Measurements from ENCODE around the gene ARMC3.

The ARMC3 gene

GRCh38 chr10:22977751-22978150 is 49.9 kb downstream of the ARMC3 start:
- no peak for TF ChIP-seq CTCF (IDR thresholded peaks at IDR 0.05; ENCODE audit: low read depth, low read length, missing control alignments)
- H3K27ac ChIP-seq, result no peak overlapping the region

GRCh38 chr10:22978287-22978686 is 50.4 kb downstream of the ARMC3 start:
- H3K27me3 ChIP-seq (replicated peaks), result no peaks in the 10 kb centered on the region
- no peaks in the 10 kb centered on the region for H3K36me3 ChIP-seq (replicated peaks)
- TF ChIP-seq CTCF (IDR thresholded peaks at IDR 0.05; ENCODE audit: low read depth, low read length, missing control alignments), result no peak
- H3K4me3 ChIP-seq (ENCODE audit: low read depth, low read length), result no peak overlapping the region
- no peak for DNase-seq
- in situ Hi-C loops (cut with HindIII; ENCODE audit: low pct_ligation_motif_present, low sequenced_read_pairs), result loop anchor here (25.0 kb wide), 1 partner anchor 266 kb away; the partner anchor contains the start of gene PIP4K2A
- no peak overlapping the region for H3K27ac ChIP-seq

More at GRCh38 chr10:22977751-22978150, 49.9 kb downstream of the ARMC3 start:
- H3K4me3 ChIP-seq (ENCODE audit: low read depth, low read length), result no peak overlapping the region
- no peaks in the 10 kb centered on the region for H3K36me3 ChIP-seq (replicated peaks)
- in situ Hi-C loops (cut with HindIII; ENCODE audit: low pct_ligation_motif_present, low sequenced_read_pairs), result loop anchor here (25.0 kb wide), 1 partner anchor 265 kb away; the partner anchor contains the start of gene PIP4K2A
- DNase-seq, result no peak
- H3K27me3 ChIP-seq (replicated peaks), result no peaks in the 10 kb centered on the region

GRCh38 chr10:22978918-22979317 is 51.1 kb downstream of the ARMC3 start:
- TF ChIP-seq CTCF (IDR thresholded peaks at IDR 0.05; ENCODE audit: low read depth, low read length, missing control alignments), result no peak
- in situ Hi-C loops (cut with HindIII; ENCODE audit: low pct_ligation_motif_present, low sequenced_read_pairs), result loop anchor here (25.0 kb wide), 1 partner anchor 267 kb away; the partner anchor contains the start of gene PIP4K2A
- Histone ChIP-seq H3K36me3 (replicated peaks) (no peaks in the 10 kb centered on the region), H3K4me3 (ENCODE audit: low read depth, low read length) (no peak overlapping the region), H3K27ac (no peak overlapping the region), H3K27me3 (replicated peaks) (no peaks in the 10 kb centered on the region)
- no peak for DNase-seq

- H3K4me3 ChIP-seq (ENCODE audit: low read depth, low read length), result no peak overlapping the region
- in situ Hi-C loops (cut with HindIII; ENCODE audit: low pct_ligation_motif_present, low sequenced_read_pairs), result loop anchor here (25.0 kb wide), 1 partner anchor 269 kb away; the partner anchor contains the start of gene PIP4K2A
- no peaks in the 10 kb centered on the region for H3K36me3 ChIP-seq (replicated peaks)
- TF ChIP-seq CTCF (IDR thresholded peaks at IDR 0.05; ENCODE audit: low read depth, low read length, missing control alignments), result no peak
- no peak for DNase-seq
- H3K27ac ChIP-seq, result no peak overlapping the region
- no peaks in the 10 kb centered on the region for H3K27me3 ChIP-seq (replicated peaks)
Observed at GRCh38 chr10:22980822-22981221, 53.0 kb downstream of the ARMC3 start.

- no peak overlapping the region for H3K27ac ChIP-seq
- H3K36me3 ChIP-seq (replicated peaks), result no peaks in the 10 kb centered on the region
- TF ChIP-seq CTCF (IDR thresholded peaks at IDR 0.05; ENCODE audit: low read depth, low read length, missing control alignments), result no peak
- H3K4me3 ChIP-seq (ENCODE audit: low read depth, low read length), result no peak overlapping the region
- no peak for DNase-seq
- in situ Hi-C loops (cut with HindIII; ENCODE audit: low pct_ligation_motif_present, low sequenced_read_pairs), result loop anchor here (25.0 kb wide), 1 partner anchor 272 kb away; the partner anchor contains the start of gene PIP4K2A
- H3K27me3 ChIP-seq (replicated peaks), result no peaks in the 10 kb centered on the region
Observed at GRCh38 chr10:22984066-22984465, 56.2 kb downstream of the ARMC3 start.

Data from brain microvascular endothelial cell (primary cell).